Vagina (tissue), 2 donors: ENCODE results near the gene B4GALT1.

Source experiments
- CTCF ChIP-seq, 3 experiments: fragments of 450-650 bp in 2 of 3; fragments of 200-600 bp in 1 of 3; sonication (generic) in 1 of 3; IDR thresholded peaks; one replicate each; pipeline ENCODE4 v1.5.1; 2017 to 2019; ENCODE audit warnings: antibody characterized with exemption in 3 of 3, mild to moderate bottlenecking in 2 of 3, moderate library complexity in 2 of 3
- POLR2A ChIP-seq, 2 donors: fragments of 450-650 bp; IDR thresholded peaks; one replicate each; pipeline ENCODE4 v1.6.1; 2017; ENCODE audit warnings: antibody characterized with exemption in 2 of 2, mild to moderate bottlenecking in 2 of 2, moderate library complexity in 2 of 2

GRCh38 chr9:33110686-33111085 is 56.5 kb downstream of the B4GALT1 start:
- TF ChIP-seq CTCF (IDR thresholded peaks at IDR 0.05), result no peak
- no peak for TF ChIP-seq POLR2A (IDR thresholded peaks at IDR 0.05)
